ENCODE data around the gene SEPTIN1.
"Not testable (repeated sequence)": the region's sequence is repeated elsewhere in the genome, so short reads cannot be mapped to it uniquely, and the experiment has no call there.

SEPTIN1 gene

GRCh38 chr16:30356401-30357084 lies 25.8 kb downstream of the SEPTIN1 start:
- DNase-seq, result no peak

GRCh38 chr16:30355954-30356308 lies 26.4 kb downstream of the SEPTIN1 start:
- no peak for DNase-seq

- peak; percentile 86 for DNase-seq
Observed at GRCh38 chr16:30355144-30355953, 27.0 kb downstream of the SEPTIN1 start, which contains the start of gene CD2BP2. CD2BP2 (minus strand) TSS chr16:30355308; CDS start chr16:30354681, 627 bp downstream.

GRCh38 chr16:30354423-30355143 lies 27.8 kb downstream of the SEPTIN1 start:
- no peak for DNase-seq

GRCh38 chr16:30353438-30354129 lies 28.8 kb downstream of the SEPTIN1 start:
- DNase-seq, result no peak

GRCh38 chr16:30352488-30353401 lies 29.6 kb downstream of the SEPTIN1 start:
- no peak for DNase-seq

GRCh38 chr16:30351586-30352419 lies 30.6 kb downstream of the SEPTIN1 start:
- DNase-seq, result no peak

- no peak for DNase-seq
Observed at GRCh38 chr16:30351001-30351441, 31.3 kb downstream of the SEPTIN1 start.

GRCh38 chr16:30350134-30350871 lies 32.1 kb downstream of the SEPTIN1 start:
- DNase-seq, result no peak

- DNase-seq, result no peak
Observed at GRCh38 chr16:30349675-30350074, 32.7 kb downstream of the SEPTIN1 start.

- no peak for DNase-seq
Observed at GRCh38 chr16:30348929-30349328, 33.4 kb downstream of the SEPTIN1 start.

- no peak for DNase-seq
Observed at GRCh38 chr16:30348113-30348512, 34.2 kb downstream of the SEPTIN1 start.

GRCh38 chr16:30346286-30346685 lies 36.1 kb downstream of the SEPTIN1 start:
- no peak for DNase-seq

GRCh38 chr16:30343491-30343820 lies 38.9 kb downstream of the SEPTIN1 start:
- not testable (repeated sequence) for DNase-seq

- DNase-seq, result no peak
Observed at GRCh38 chr16:30342751-30343490, 39.4 kb downstream of the SEPTIN1 start.

GRCh38 chr16:30341971-30342370 lies 40.4 kb downstream of the SEPTIN1 start:
- DNase-seq, result not testable (repeated sequence)

GRCh38 chr16:30340621-30341020 lies 41.7 kb downstream of the SEPTIN1 start:
- no peak for DNase-seq

GRCh38 chr16:30338715-30339114 lies 43.6 kb downstream of the SEPTIN1 start:
- not testable (repeated sequence) for DNase-seq

GRCh38 chr16:30337964-30338357 lies 44.4 kb downstream of the SEPTIN1 start:
- DNase-seq, result not testable (repeated sequence)
